ENCODE data around the gene COL16A1. TPM values are rescaled to one million over a fixed set of nuclear protein-coding genes. Genes with fewer than 3 reads are reported as not detected.

COL16A1 gene
- total RNA-seq, 1 experiment from 2014 or later, result 0.50 TPM

GRCh38 chr1:31683997-31684396, 19.8 kb downstream of the COL16A1 start:
- no peaks in the 10 kb centered on the region for H3K9me3 ChIP-seq
- H3K4me1 ChIP-seq, result no peaks in the 10 kb centered on the region
- Mint-ChIP-seq H3K36me3 (ENCODE audit: insufficient read depth, unreplicated experiment) (no peaks in the 10 kb centered on the region), H3K4me3 (ENCODE audit: unreplicated experiment) (no peak overlapping the region), H3K4me1 (ENCODE audit: low read depth, unreplicated experiment) (no peaks in the 10 kb centered on the region), H3K27ac (ENCODE audit: unreplicated experiment) (no peak overlapping the region), H3K9me3 (ENCODE audit: unreplicated experiment) (no peaks in the 10 kb centered on the region), H3K27me3 (ENCODE audit: insufficient read depth, unreplicated experiment) (no peaks in the 10 kb centered on the region)
- DNase-seq, result peak in 1 of 2 experiments; percentile 15
- ChIA-PET CTCF (interaction anchor here (0.7 kb wide), 1 partner anchor 12 kb away, joined by 3 read pairs; no protein-coding TSS in a partner anchor), POLR2A (no interaction called here)
- TF ChIP-seq CTCF (IDR thresholded peaks at IDR 0.05; ENCODE audit: insufficient read depth in 1 of 2, low read depth in 1 of 2, low read length in 1 of 2, severe bottlenecking in 1 of 2, unreplicated experiment in 1 of 2), result peak in 1 of 2 experiments; percentile 15
- no peak overlapping the region for H3K4me3 ChIP-seq (ENCODE audit: low read depth, low read length)
- no peaks in the 10 kb centered on the region for H3K36me3 ChIP-seq (ENCODE audit: control insufficient read depth, insufficient read depth, low read length)
- BruUV-seq (replicated peaks), result no TSS peak
- H3K27me3 ChIP-seq (replicated peaks; ENCODE audit: control insufficient read depth, insufficient read depth, low read length), result no peaks in the 10 kb centered on the region
- intact Hi-C loops (cut with micrococcal nuclease; ENCODE audit: unreplicated experiment), result no loop called here

- peak in 1 of 2 experiments; percentile 5 for TF ChIP-seq CTCF (IDR thresholded peaks at IDR 0.05; ENCODE audit: insufficient read depth in 1 of 2, low read depth in 1 of 2, low read length in 1 of 2, severe bottlenecking in 1 of 2, unreplicated experiment in 1 of 2)
- intact Hi-C loops (cut with micrococcal nuclease; ENCODE audit: unreplicated experiment), result no loop called here
- H3K4me3 Mint-ChIP-seq (ENCODE audit: unreplicated experiment), result no peak overlapping the region
- BruUV-seq (replicated peaks), result no TSS peak
- H3K4me1 Mint-ChIP-seq (ENCODE audit: low read depth, unreplicated experiment), result no peaks in the 10 kb centered on the region
- H3K9me3 Mint-ChIP-seq (ENCODE audit: unreplicated experiment), result no peaks in the 10 kb centered on the region
- no peaks in the 10 kb centered on the region for H3K27me3 ChIP-seq (replicated peaks; ENCODE audit: control insufficient read depth, insufficient read depth, low read length)
- H3K27ac Mint-ChIP-seq (ENCODE audit: unreplicated experiment), result no peak overlapping the region
- no peaks in the 10 kb centered on the region for H3K27me3 Mint-ChIP-seq (ENCODE audit: insufficient read depth, unreplicated experiment)
- no peaks in the 10 kb centered on the region for H3K36me3 Mint-ChIP-seq (ENCODE audit: insufficient read depth, unreplicated experiment)
- CTCF ChIA-PET, result no interaction called here
- no peak overlapping the region for H3K4me3 ChIP-seq (ENCODE audit: low read depth, low read length)
- H3K36me3 ChIP-seq (ENCODE audit: control insufficient read depth, insufficient read depth, low read length), result no peaks in the 10 kb centered on the region
- no peaks in the 10 kb centered on the region for H3K4me1 ChIP-seq
- DNase-seq, result no peak
- no peaks in the 10 kb centered on the region for H3K9me3 ChIP-seq
- POLR2A ChIA-PET, result interaction anchor here (0.5 kb wide), 1 partner anchor 81 kb away, joined by 8 read pairs; no protein-coding TSS in a partner anchor
Observed at GRCh38 chr1:31681415-31681814, 22.4 kb downstream of the COL16A1 start.

GRCh38 chr1:31679676-31680230, 24.1 kb downstream of the COL16A1 start:
- ChIA-PET CTCF (no interaction called here), POLR2A (no interaction called here)
- Histone ChIP-seq H3K27me3 (replicated peaks; ENCODE audit: control insufficient read depth, insufficient read depth, low read length) (no peaks in the 10 kb centered on the region), H3K9me3 (no peaks in the 10 kb centered on the region), H3K36me3 (ENCODE audit: control insufficient read depth, insufficient read depth, low read length) (no peaks in the 10 kb centered on the region), H3K4me1 (no peaks in the 10 kb centered on the region), H3K4me3 (ENCODE audit: low read depth, low read length) (no peak overlapping the region)
- H3K4me1 Mint-ChIP-seq (ENCODE audit: low read depth, unreplicated experiment), result peaks cover 7% of the 10 kb centered on the region
- BruUV-seq (replicated peaks), result no TSS peak
- no peaks in the 10 kb centered on the region for H3K9me3 Mint-ChIP-seq (ENCODE audit: unreplicated experiment)
- no peak for DNase-seq
- no peaks in the 10 kb centered on the region for H3K36me3 Mint-ChIP-seq (ENCODE audit: insufficient read depth, unreplicated experiment)
- H3K27me3 Mint-ChIP-seq (ENCODE audit: insufficient read depth, unreplicated experiment), result no peaks in the 10 kb centered on the region
- intact Hi-C loops (cut with micrococcal nuclease; ENCODE audit: unreplicated experiment), result no loop called here
- TF ChIP-seq CTCF (IDR thresholded peaks at IDR 0.05; ENCODE audit: insufficient read depth in 1 of 2, low read depth in 1 of 2, low read length in 1 of 2, severe bottlenecking in 1 of 2, unreplicated experiment in 1 of 2), result no peak
- H3K27ac Mint-ChIP-seq (ENCODE audit: unreplicated experiment), result no peak overlapping the region
- no peak overlapping the region for H3K4me3 Mint-ChIP-seq (ENCODE audit: unreplicated experiment)

Measured in Caco-2 (cell line).